Neural progenitor cell (in vitro differentiated cells): Measurements from ENCODE around the gene LDB2. TPM values are rescaled to one million over a fixed set of nuclear protein-coding genes. Genes with fewer than 3 reads are reported as not detected.

Experiments used
- DNase-seq: peaks from one replicate; pipeline ENCODE4 v3.0.0-alpha.2; 2016; ENCODE audit warnings: low spot score
- H2AFZ ChIP-seq: fragments of 200-600 bp; sonication (generic); replicated peaks from 2 replicates; pipeline ENCODE4 v1.6.1; 2016; ENCODE audit warnings: antibody characterized with exemption
- H3F3A ChIP-seq: fragments of 200-600 bp; sonication (generic); 2 replicates; pipeline ENCODE4 v1.6.1; 2016; ENCODE audit warnings: antibody characterized with exemption, low read depth
- H3K27ac ChIP-seq: fragments of 200-600 bp; sonication (generic); 2 replicates; pipeline ENCODE4 v1.5.1; 2016; ENCODE audit warnings: mild to moderate bottlenecking
- H3K27me3 ChIP-seq: fragments of 200-600 bp; sonication (generic); 2 replicates; pipeline ENCODE4 v1.6.1; 2016; ENCODE audit warnings: mild to moderate bottlenecking, moderate library complexity
- H3K36me3 ChIP-seq: fragments of 200-600 bp; sonication (generic); 2 replicates; pipeline ENCODE4 v1.5.1; 2016
- H3K4me1 ChIP-seq: fragments of 200-600 bp; sonication (generic); 2 replicates; pipeline ENCODE4 v1.6.1; 2016; ENCODE audit warnings: mixed run types
- H3K4me2 ChIP-seq: fragments of 200-600 bp; sonication (generic); 2 replicates; pipeline ENCODE4 v1.6.1; 2016
- H3K4me3 ChIP-seq: fragments of 200-600 bp; sonication (generic); 2 replicates; pipeline ENCODE4 v1.5.1; 2016
- H3K79me2 ChIP-seq: fragments of 200-600 bp; sonication (generic); 2 replicates; pipeline ENCODE4 v1.6.1; 2016; ENCODE audit warnings: low read depth
- H3K9ac ChIP-seq: fragments of 200-600 bp; sonication (generic); 2 replicates; pipeline ENCODE4 v1.6.1; 2016
- H3K9me3 ChIP-seq: fragments of 200-600 bp; sonication (generic); 2 replicates; pipeline ENCODE4 v1.5.1; 2016; ENCODE audit warnings: low read depth
- H4K20me1 ChIP-seq: fragments of 200-600 bp; sonication (generic); 2 replicates; pipeline ENCODE4 v1.6.1; 2016; ENCODE audit warnings: low read depth
- H3K27ac Mint-ChIP-seq: 3 replicates; pipeline ENCODE4 v1.8.0; 2021; ENCODE audit warnings: mixed read lengths
- H3K27me3 Mint-ChIP-seq: 2 replicates; pipeline ENCODE4 v1.8.0; 2022; ENCODE audit warnings: low read depth, mild to moderate bottlenecking, inconsistent platforms, moderate library complexity, mixed read lengths; ENCODE audit not compliant: insufficient read depth
- H3K36me3 Mint-ChIP-seq: 3 replicates; pipeline ENCODE4 v1.8.0; 2021; ENCODE audit warnings: mixed read lengths
- H3K4me1 Mint-ChIP-seq: 3 replicates; pipeline ENCODE4 v1.8.0; 2021; ENCODE audit warnings: mixed read lengths
- H3K4me3 Mint-ChIP-seq: 3 replicates; pipeline ENCODE4 v1.8.0; 2021; ENCODE audit warnings: mild to moderate bottlenecking, moderate library complexity, mixed read lengths
- H3K9me3 Mint-ChIP-seq: 3 replicates; pipeline ENCODE4 v1.8.0; 2020; ENCODE audit warnings: mixed read lengths
- CTCF ChIP-seq: fragments of 200-600 bp; sonication (generic); IDR thresholded peaks from 2 replicates; pipeline ENCODE4 v1.5.1; 2017; ENCODE audit warnings: antibody characterized with exemption, mild to moderate bottlenecking
- EZH2 ChIP-seq: fragments of 200-600 bp; sonication (generic); IDR thresholded peaks from 2 replicates; pipeline ENCODE4 v1.6.1; 2017; ENCODE audit warnings: antibody characterized with exemption, mild to moderate bottlenecking, moderate library complexity
- EZH2phosphoT487 ChIP-seq: fragments of 200-600 bp; sonication (generic); IDR thresholded peaks from 2 replicates; pipeline ENCODE4 v1.6.1; 2017; ENCODE audit warnings: antibody characterized with exemption
- total RNA-seq: library from RNA; depleted of rRNA; stranded (reverse); fragments of >200 nt; gene quantifications from 2 replicates; pipeline ENCODE4 v1.2.3, GENCODE V29; 2015; ENCODE audit warnings: low replicate concordance

The LDB2 gene
- total RNA-seq, 1 donor from 2014 or later = 24.3 TPM

GRCh38 chr4:16695896-16696295 lies 202.5 kb downstream of the LDB2 start:
- no peak overlapping the region for H3K9ac ChIP-seq

GRCh38 chr4:16694884-16695276 lies 203.6 kb downstream of the LDB2 start:
- DNase-seq = no peak
- Histone ChIP-seq H3K36me3 (no peaks in the 10 kb centered on the region), H3K4me3 (no peak overlapping the region), H4K20me1 (no peaks in the 10 kb centered on the region), H3K9me3 (no peaks in the 10 kb centered on the region), H3K9ac (no peak overlapping the region), H3K27me3 (no peaks in the 10 kb centered on the region), H3F3A (no peaks in the 10 kb centered on the region), H3K4me1 (peaks cover 9% of the 10 kb centered on the region), H3K27ac (no peak overlapping the region), H3K79me2 (no peaks in the 10 kb centered on the region), H3K4me2 (no peak overlapping the region), H2AFZ (no peak overlapping the region)
- Mint-ChIP-seq H3K9me3 (no peaks in the 10 kb centered on the region), H3K27ac (no peak overlapping the region), H3K27me3 (no peaks in the 10 kb centered on the region), H3K36me3 (no peaks in the 10 kb centered on the region), H3K4me1 (peaks cover 15% of the 10 kb centered on the region), H3K4me3 (no peak overlapping the region)
- no peak for TF ChIP-seq EZH2phosphoT487
- no peak for TF ChIP-seq EZH2
- TF ChIP-seq CTCF = no peak

More at GRCh38 chr4:16695896-16696295, 202.5 kb downstream of the LDB2 start:
- H3K4me1 Mint-ChIP-seq = peaks cover 15% of the 10 kb centered on the region
- Histone ChIP-seq H3K4me1 (peaks cover 9% of the 10 kb centered on the region), H3K27me3 (no peaks in the 10 kb centered on the region), H3K36me3 (no peaks in the 10 kb centered on the region), H3K9me3 (no peaks in the 10 kb centered on the region), H3K27ac (no peak overlapping the region), H3K79me2 (no peaks in the 10 kb centered on the region), H3K4me3 (no peak overlapping the region), H3F3A (no peaks in the 10 kb centered on the region), H2AFZ (no peak overlapping the region), H4K20me1 (no peaks in the 10 kb centered on the region), H3K4me2 (no peak overlapping the region)
- DNase-seq = no peak
- H3K9me3 Mint-ChIP-seq = no peaks in the 10 kb centered on the region
- no peaks in the 10 kb centered on the region for H3K27me3 Mint-ChIP-seq
- no peak overlapping the region for H3K4me3 Mint-ChIP-seq
- no peak overlapping the region for H3K27ac Mint-ChIP-seq
- no peaks in the 10 kb centered on the region for H3K36me3 Mint-ChIP-seq
- TF ChIP-seq EZH2phosphoT487 = no peak
- no peak for TF ChIP-seq EZH2
- TF ChIP-seq CTCF = no peak

GRCh38 chr4:16694173-16694883 lies 204.1 kb downstream of the LDB2 start:
- Histone ChIP-seq H3K9me3 (no peaks in the 10 kb centered on the region), H3K79me2 (no peaks in the 10 kb centered on the region), H3K9ac (no peak overlapping the region), H3K36me3 (no peaks in the 10 kb centered on the region), H3K27ac (no peak overlapping the region), H3F3A (no peaks in the 10 kb centered on the region), H3K27me3 (no peaks in the 10 kb centered on the region), H3K4me3 (no peak overlapping the region), H3K4me1 (peaks cover 9% of the 10 kb centered on the region), H3K4me2 (peak overlapping the region; percentile 33), H2AFZ (no peak overlapping the region), H4K20me1 (no peaks in the 10 kb centered on the region)
- no peaks in the 10 kb centered on the region for H3K9me3 Mint-ChIP-seq
- H3K4me3 Mint-ChIP-seq = no peak overlapping the region
- no peak for DNase-seq
- H3K27me3 Mint-ChIP-seq = no peaks in the 10 kb centered on the region
- peaks cover 15% of the 10 kb centered on the region for H3K4me1 Mint-ChIP-seq
- TF ChIP-seq EZH2 (no peak), CTCF (no peak), EZH2phosphoT487 (no peak)
- H3K36me3 Mint-ChIP-seq = no peaks in the 10 kb centered on the region
- H3K27ac Mint-ChIP-seq = no peak overlapping the region
